NCI-H2107 treated with DMSO at 0.1 percent for 48 hours (cell line): ENCODE data around the gene SNX30.

Source experiments
- DNase-seq: peaks from one replicate; lab custom pipeline; 2025; ENCODE audit not compliant: unreplicated experiment; lab: John Stamatoyannopoulos, UW

Gene SNX30

GRCh38 chr9:112914524-112914923 is 164.0 kb downstream of the SNX30 start:
- DNase-seq = no peak

DNA sequence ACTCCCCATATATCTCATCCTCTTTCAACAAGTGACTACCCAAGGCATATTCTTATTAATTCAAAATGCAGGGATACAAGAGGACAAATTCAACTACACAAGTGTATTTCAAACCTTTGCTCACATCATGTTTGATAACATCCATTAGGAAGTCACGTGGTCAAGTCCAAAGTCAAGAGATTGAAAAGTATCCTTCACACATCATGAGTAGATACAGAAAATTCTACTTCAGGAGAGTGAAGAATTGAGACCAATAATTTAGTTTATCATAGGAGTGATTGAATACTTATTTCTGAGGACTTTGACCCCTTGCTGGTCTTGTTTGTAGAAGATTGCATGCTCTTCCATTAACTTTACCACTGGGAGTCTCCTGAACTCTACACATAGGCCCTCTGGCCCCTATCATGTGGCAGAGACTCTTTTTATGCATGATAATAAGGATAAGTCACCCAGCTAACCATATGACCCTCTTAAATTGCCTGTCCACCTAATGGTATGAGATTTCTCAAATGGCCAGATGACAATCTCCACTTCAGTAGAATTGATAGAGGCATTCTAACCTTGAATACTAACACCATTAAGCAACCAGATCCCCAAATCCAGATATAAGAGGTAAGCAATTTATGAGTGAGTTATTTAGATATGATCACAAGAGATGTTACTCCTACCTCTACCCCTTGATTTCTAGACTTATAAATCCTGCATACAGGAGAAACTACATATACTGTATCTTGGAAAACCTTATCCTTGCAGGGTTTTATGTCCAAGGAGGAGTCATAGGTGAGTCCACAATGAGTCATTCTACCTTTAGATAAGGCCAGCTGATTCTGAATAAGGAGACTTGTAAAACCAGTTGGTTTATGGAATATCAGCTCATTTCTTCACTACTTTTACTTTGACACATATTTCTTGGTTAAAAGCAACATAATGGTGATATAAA is 166.8 kb downstream of the SNX30 start:
- DNase-seq = no peak

- DNase-seq = no peak
Measured at GRCh38 chr9:112917987-112918362, 167.4 kb downstream of the SNX30 start.

- no peak for DNase-seq
Measured at GRCh38 chr9:112921549-112921948, 171.0 kb downstream of the SNX30 start.
